Stimulated activated memory B cell treated with anti-CD40 and anti-IgM and Interleukin-4, amounts not matched to agents 10 μg/mL and 1 μg/mL and 100 μg/mL, for 72 hours (primary cell): ENCODE results near the gene SLC25A25.

ENCODE experiments used
- ATAC-seq: fragments of 150-1000 bp; cut with Tn5 transposase; 2 replicates; pipeline ENCODE4 v1.10.0; 2021
- H3K27ac Mint-ChIP-seq: one replicate; pipeline ENCODE4 v1.8.0; 2022; ENCODE audit warnings: mild to moderate bottlenecking, mixed read lengths
- H3K27me3 Mint-ChIP-seq: one replicate; pipeline ENCODE4 v1.8.0; 2022; ENCODE audit warnings: mixed read lengths
- H3K36me3 Mint-ChIP-seq: one replicate; pipeline ENCODE4 v1.8.0; 2022; ENCODE audit warnings: mixed read lengths
- H3K4me1 Mint-ChIP-seq: one replicate; pipeline ENCODE4 v1.8.0; 2022; ENCODE audit warnings: mixed read lengths
- H3K4me3 Mint-ChIP-seq: one replicate; pipeline ENCODE4 v1.8.0; 2022; ENCODE audit warnings: mild to moderate bottlenecking, moderate library complexity, mixed read lengths
- H3K9me3 Mint-ChIP-seq: one replicate; pipeline ENCODE4 v1.8.0; 2022; ENCODE audit warnings: mixed read lengths

SLC25A25 gene

DNA sequence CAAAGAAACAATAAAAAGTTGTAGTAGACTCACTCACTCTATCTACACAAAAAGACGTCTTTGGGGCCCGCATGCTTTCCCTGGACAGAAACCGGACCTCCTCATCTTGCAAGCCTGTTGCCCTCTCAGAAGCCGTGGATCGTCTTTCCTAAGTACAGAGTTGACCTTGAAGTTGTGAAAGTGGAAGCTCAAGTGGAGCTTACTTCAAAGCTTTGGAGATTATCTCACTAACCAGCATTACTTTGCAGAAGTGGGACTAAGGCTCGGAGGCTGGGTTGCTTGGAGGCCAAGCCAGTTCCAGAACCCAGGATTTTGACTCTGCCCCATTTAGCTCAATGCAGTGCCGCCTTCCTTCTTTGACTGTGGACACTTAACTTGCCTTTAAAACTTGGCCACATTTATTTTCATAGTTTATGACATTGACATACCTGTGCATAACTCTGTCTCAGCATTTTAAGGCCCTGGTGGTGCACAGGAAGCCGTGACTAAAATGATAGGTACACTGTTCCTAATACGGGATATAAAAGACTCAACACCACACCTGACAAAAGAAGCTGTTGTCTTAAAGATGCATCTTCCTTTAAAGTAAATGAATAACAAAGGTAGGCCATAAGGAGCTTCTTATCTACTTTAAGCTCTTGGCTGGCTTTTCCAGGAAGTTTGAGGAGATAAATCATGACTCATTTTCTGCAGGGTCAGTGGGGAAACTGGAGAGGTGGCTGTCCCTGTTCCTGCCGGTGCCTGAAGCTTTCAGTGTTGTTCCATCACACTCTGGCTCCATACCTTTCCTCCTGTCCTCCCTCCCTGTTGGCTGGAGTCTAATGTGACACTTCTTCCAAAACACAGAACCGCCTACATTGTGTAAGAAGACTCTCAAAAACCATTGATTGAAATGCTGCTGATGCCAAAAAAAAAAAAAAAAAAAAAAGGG, 10.7 kb downstream of the SLC25A25 start:
- Mint-ChIP-seq H3K27me3 (no peaks in the 10 kb centered on the region), H3K4me1 (peaks cover 53% of the 10 kb centered on the region), H3K9me3 (no peaks in the 10 kb centered on the region), H3K27ac (peak overlapping the region; percentile 23), H3K36me3 (peaks cover 34% of the 10 kb centered on the region), H3K4me3 (no peak overlapping the region)
- ATAC-seq, result no peak

DNA sequence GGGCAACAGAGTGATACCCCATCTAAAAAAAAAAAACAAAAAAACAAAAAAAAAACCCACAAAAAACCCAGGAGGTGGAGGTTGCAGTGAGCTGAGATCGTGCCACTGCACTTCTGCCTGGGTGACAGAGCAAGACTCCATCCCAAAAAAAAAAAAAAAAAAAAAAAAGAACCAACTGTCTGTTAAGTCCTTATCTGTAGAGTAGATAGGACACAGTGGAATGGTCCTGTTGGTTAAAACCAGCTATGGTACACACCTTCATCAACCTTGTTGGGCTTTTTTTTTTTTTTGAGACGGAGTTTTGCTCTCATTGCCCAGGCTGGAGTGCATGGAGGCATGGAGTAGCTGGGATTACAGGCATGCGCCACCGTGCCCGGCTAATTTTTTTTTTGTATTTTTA, 12.2 kb downstream of the SLC25A25 start:
- Mint-ChIP-seq H3K9me3 (no peaks in the 10 kb centered on the region), H3K27ac (no peak overlapping the region), H3K36me3 (peaks cover 44% of the 10 kb centered on the region), H3K4me3 (no peak overlapping the region), H3K4me1 (peaks cover 54% of the 10 kb centered on the region), H3K27me3 (no peaks in the 10 kb centered on the region)
- no peak for ATAC-seq

DNA sequence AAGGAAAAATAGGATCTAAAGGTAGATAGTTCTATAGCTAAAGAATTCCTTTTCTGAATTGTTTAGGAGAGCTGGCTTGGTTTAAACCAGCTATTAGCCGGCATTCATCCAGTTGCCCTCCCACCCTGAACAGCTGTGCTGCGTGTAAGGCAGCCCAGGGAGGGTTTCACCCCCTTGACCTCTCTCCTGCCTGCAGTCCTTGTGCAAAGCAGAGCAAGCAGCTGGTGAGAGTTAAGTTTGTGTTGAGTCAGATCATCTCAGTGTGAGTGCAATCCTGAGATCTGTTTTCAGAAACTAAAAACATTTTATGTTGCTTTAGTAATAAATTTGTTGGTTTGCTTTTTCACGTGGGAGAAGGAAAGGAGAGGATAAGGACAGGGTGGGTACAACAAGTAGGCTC, 13.0 kb downstream of the SLC25A25 start:
- Mint-ChIP-seq H3K4me1 (peaks cover 54% of the 10 kb centered on the region), H3K27me3 (no peaks in the 10 kb centered on the region), H3K4me3 (no peak overlapping the region), H3K27ac (peak overlapping the region; percentile 77), H3K36me3 (peaks cover 44% of the 10 kb centered on the region), H3K9me3 (no peaks in the 10 kb centered on the region)
- ATAC-seq, result no peak

DNA sequence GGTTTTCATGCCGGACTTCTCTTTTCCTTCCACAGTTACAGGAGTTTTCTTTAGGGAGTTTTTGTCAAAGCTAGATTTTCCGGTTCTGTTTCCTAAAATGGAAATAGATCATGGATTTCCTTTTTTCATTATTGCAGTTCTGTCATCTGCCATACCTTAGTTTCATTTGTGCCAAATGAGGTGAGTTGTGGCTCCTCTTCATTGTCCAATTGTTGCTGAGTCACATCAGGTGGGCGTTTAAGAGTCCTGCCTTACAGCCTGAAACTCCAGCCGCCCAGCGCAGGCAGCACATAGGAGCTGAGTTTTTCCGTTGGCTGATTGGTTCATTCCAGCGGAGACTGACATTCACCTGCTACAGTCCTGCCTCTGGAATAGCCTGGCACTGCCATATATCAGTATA, 14.1 kb downstream of the SLC25A25 start:
- H3K9me3 Mint-ChIP-seq, result no peaks in the 10 kb centered on the region
- peaks cover 39% of the 10 kb centered on the region for H3K36me3 Mint-ChIP-seq
- no peak for ATAC-seq
- H3K27ac Mint-ChIP-seq, result peak overlapping the region; percentile 77
- no peak overlapping the region for H3K4me3 Mint-ChIP-seq
- no peaks in the 10 kb centered on the region for H3K27me3 Mint-ChIP-seq
- peaks cover 49% of the 10 kb centered on the region for H3K4me1 Mint-ChIP-seq

DNA sequence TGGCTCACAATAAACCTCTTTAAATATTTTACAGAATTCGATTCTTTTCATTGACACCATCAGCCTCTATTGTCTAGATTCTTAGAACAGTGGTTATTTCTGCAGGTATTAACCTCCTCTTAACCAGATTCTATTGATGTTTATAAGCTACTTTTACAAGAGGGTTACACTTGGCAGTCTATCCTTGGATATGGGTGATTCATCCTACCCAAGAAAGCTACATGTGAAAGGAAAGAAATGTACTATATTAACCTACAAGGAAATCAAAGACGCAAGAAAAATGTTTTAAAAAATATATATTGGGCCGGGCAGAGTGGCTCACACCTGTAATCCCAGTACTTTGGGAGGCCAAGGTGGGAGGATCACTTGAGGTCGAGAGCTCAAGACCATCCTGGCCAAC, 16.7 kb downstream of the SLC25A25 start:
- H3K4me1 Mint-ChIP-seq, result peaks cover 41% of the 10 kb centered on the region
- no peak overlapping the region for H3K27ac Mint-ChIP-seq

DNA sequence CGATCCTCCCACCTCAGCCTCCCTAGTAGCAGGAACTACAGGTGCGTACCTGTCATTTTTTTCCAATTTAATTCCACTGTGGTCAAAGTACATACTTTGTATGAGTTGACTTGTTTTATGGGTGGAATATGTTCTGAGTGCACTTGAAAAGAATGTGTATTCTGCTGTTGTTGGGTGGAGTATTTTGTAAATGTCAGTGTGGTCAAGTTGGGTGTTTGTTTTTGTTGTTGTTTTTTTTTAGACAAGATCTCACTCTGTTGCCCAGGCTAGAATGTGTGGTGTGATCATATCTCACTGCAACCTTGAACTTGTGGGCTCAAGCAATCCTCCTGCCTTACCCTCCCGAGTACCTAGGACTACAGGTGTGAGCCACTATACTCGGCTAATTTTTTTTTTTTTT, 17.9 kb downstream of the SLC25A25 start:
- H3K27me3 Mint-ChIP-seq, result no peaks in the 10 kb centered on the region
- H3K4me3 Mint-ChIP-seq, result no peak overlapping the region
- no peak overlapping the region for H3K27ac Mint-ChIP-seq
- peaks cover 35% of the 10 kb centered on the region for H3K36me3 Mint-ChIP-seq
- H3K4me1 Mint-ChIP-seq, result peaks cover 39% of the 10 kb centered on the region
- no peak for ATAC-seq
- H3K9me3 Mint-ChIP-seq, result no peaks in the 10 kb centered on the region

More for the DNA sequence above, 16.7 kb downstream of the SLC25A25 start:
- Mint-ChIP-seq H3K9me3 (no peaks in the 10 kb centered on the region), H3K4me3 (no peak overlapping the region), H3K36me3 (peaks cover 37% of the 10 kb centered on the region), H3K27me3 (no peaks in the 10 kb centered on the region)
- no peak for ATAC-seq

DNA sequence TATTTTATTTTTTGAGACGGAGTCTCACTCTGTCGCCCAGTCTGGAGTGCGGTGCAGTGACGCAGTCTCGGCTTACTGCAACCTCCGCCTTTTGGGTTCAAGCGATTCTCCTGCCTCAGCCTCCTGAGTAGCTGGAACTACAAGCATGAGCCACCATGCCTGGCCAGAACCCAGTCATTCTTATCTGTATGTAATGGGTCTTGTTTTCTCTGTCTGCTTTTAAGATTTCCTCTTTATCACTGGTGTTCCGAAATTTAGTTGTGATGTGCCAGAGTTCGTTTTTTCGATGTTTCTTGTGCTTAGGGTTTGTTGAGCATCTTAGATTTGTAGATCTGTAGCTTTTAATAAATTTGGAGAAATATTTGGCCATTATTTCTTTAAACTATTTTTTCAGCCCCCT, 19.2 kb downstream of the SLC25A25 start:
- no peaks in the 10 kb centered on the region for H3K9me3 Mint-ChIP-seq
- H3K4me3 Mint-ChIP-seq, result no peak overlapping the region
- no peak overlapping the region for H3K27ac Mint-ChIP-seq
- no peaks in the 10 kb centered on the region for H3K27me3 Mint-ChIP-seq
- peaks cover 22% of the 10 kb centered on the region for H3K36me3 Mint-ChIP-seq
- peaks cover 34% of the 10 kb centered on the region for H3K4me1 Mint-ChIP-seq
- ATAC-seq, result no peak

DNA sequence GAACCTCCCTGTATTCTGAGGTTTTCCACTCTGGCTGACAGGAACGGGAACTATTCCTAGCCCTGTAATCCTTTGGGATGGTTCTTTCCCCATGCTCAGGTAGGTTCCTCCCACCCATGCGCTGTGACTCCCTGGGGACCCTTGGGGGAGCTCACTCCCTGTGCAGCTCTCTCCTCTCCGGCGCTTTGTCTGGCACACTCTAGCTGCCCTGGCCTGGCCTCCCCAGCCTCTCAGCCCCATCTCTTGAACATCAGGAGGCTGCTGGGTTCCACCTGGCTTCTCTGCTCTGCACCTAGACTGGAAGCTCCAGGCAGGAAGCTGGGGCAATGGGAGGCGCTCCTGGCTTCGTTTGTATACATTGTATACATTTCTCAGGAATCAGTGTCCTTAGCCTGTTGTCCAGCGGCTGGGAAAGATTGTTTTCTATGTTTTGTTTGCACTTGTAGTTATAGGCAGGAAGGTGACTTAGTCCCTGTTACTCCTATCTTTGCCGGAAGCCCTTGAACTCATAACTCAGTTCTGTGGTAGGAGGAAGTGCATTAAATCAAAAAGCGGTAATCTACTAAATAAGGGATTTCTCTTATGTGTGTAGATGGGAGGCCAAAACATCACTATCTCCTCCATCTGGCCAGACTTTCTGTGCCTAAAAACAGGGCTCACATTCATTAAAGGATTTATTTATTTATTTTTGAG, 20.4 kb downstream of the SLC25A25 start:
- Mint-ChIP-seq H3K4me3 (no peak overlapping the region), H3K4me1 (peaks cover 44% of the 10 kb centered on the region), H3K9me3 (no peaks in the 10 kb centered on the region), H3K36me3 (peaks cover 21% of the 10 kb centered on the region), H3K27ac (no peak overlapping the region), H3K27me3 (no peaks in the 10 kb centered on the region)
- no peak for ATAC-seq

DNA sequence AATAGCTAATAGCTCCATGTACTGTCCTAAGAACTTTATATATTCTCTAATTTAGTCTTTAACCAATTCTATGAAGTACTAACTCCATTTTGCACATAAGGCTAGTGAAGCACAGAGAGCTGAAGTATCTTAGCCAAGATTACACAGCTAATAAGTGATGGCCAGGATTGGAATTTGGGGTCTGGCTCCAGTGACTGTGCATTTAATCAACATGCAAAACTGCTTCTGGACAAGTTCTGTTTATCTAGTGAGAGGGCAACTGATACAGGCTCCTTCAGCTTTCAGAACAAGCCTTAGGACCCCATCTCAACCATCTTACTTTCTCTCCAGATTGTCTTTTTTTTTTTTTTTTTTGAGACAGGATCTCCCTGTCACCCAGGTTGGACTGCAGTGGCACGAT, 21.3 kb downstream of the SLC25A25 start:
- Mint-ChIP-seq H3K36me3 (peaks cover 15% of the 10 kb centered on the region), H3K9me3 (no peaks in the 10 kb centered on the region), H3K4me1 (peaks cover 46% of the 10 kb centered on the region), H3K27me3 (no peaks in the 10 kb centered on the region), H3K4me3 (no peak overlapping the region), H3K27ac (no peak overlapping the region)
- no peak for ATAC-seq

DNA sequence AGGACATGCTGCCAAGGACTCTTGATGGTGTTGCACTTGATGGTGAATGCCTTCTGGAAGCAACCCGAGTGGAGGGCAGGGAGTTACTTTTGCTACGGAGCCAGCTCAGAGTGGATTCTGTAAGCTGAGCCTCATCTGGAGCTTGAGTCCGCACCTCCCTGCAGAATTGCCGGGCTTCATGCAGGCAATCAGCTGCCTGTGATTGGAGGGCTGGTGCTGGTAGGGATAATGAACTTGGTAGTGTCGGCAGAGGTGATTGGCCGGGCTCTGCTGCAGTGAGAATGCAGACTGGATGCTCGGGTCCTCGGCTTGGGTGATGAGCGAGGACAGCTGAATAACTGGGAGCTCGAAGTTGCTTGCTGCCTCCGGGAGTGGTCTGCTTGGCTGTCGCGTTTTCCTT, 23.1 kb downstream of the SLC25A25 start:
- no peak overlapping the region for H3K4me3 Mint-ChIP-seq
- peaks cover 10% of the 10 kb centered on the region for H3K36me3 Mint-ChIP-seq
- H3K27me3 Mint-ChIP-seq, result no peaks in the 10 kb centered on the region
- no peak overlapping the region for H3K27ac Mint-ChIP-seq
- H3K4me1 Mint-ChIP-seq, result peaks cover 52% of the 10 kb centered on the region
- no peak for ATAC-seq
- H3K9me3 Mint-ChIP-seq, result no peaks in the 10 kb centered on the region

DNA sequence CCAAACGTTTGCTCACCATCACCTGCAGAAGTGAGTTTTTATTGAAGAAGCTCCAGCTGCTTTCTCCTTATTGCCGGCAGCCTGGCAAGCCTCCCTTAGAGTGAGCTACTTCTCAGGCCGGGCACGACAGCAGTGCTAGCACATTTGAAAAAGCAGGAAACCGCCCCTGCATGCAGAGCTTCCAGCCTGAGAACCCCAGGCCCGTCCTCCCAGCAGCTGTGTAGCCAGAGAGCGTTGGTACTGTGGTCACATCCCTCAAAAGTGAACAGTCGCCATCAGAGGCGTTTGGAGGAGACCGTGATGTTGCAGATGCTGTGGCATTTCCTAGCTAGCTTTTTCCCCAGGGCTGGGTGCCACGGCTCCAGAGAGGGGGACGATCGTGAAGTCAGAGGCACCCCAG, 23.5 kb downstream of the SLC25A25 start:
- Mint-ChIP-seq H3K27ac (no peak overlapping the region), H3K4me3 (no peak overlapping the region), H3K9me3 (no peaks in the 10 kb centered on the region), H3K27me3 (no peaks in the 10 kb centered on the region), H3K36me3 (peaks cover 10% of the 10 kb centered on the region), H3K4me1 (peaks cover 52% of the 10 kb centered on the region)
- ATAC-seq, result no peak

DNA sequence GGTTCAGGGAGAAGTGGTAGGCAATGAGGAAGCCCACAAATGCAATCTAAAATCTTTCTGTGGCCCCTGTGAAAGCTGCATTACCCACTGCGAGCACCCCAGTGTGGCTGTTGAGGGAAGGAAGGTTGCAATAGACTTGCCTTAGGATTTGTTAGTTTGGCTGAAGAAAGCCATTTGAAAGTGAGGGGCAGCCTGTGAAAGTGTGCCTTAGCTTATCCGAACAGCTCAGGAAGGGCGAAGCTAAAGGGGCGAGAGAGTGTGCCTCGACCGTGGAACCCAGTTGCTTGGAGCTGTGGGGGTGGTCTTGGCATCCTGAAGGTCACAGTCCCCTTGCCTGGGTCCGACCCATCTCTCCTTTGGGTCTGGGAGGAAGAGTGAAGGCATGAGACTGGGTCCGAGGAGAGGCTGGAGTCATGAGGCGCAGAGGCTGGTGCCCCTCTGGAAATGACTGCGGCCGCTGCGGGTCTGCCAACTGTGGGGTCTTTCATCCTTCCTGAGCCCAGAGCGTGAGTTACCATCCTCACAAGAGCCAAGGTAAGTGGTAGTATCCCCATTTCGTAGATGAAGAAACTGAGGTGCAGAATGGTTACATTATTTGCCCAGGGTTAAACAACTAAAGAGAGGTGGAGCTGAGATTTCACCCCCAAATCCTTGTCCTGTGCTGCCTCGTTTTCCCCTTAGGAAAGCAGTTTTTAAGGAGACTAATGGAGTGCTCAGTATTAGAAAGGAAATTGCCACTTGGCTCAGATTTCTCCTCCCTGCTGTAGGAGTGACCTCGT, 24.4 kb downstream of the SLC25A25 start:
- Mint-ChIP-seq H3K9me3 (no peaks in the 10 kb centered on the region), H3K4me1 (peaks cover 50% of the 10 kb centered on the region), H3K36me3 (peaks cover 7% of the 10 kb centered on the region), H3K4me3 (no peak overlapping the region), H3K27ac (peak overlapping the region; percentile 93), H3K27me3 (no peaks in the 10 kb centered on the region)
- no peak for ATAC-seq

DNA sequence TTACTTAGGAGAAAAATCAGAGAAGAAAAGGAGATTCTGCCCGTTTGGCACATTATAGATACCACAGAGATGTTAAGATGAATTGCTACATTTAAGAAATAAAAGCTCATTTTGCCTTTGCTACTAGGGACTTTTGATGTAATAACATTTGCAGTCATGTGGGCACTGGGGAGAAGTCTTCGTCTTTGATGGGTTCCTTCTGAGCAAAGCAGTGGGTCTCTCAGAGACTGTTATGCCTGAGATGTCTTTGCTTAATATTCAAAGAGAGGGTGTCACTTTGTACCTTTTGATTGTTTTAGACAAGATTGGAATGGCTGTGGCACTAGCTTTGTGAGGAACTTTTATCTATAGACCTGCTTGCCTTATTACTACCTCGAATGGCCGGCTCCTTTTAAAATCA, 25.0 kb downstream of the SLC25A25 start:
- Mint-ChIP-seq H3K4me3 (no peak overlapping the region), H3K27ac (peak overlapping the region; percentile 93), H3K4me1 (peaks cover 44% of the 10 kb centered on the region), H3K9me3 (no peaks in the 10 kb centered on the region), H3K36me3 (peaks cover under 1% of the 10 kb centered on the region), H3K27me3 (no peaks in the 10 kb centered on the region)
- no peak for ATAC-seq

DNA sequence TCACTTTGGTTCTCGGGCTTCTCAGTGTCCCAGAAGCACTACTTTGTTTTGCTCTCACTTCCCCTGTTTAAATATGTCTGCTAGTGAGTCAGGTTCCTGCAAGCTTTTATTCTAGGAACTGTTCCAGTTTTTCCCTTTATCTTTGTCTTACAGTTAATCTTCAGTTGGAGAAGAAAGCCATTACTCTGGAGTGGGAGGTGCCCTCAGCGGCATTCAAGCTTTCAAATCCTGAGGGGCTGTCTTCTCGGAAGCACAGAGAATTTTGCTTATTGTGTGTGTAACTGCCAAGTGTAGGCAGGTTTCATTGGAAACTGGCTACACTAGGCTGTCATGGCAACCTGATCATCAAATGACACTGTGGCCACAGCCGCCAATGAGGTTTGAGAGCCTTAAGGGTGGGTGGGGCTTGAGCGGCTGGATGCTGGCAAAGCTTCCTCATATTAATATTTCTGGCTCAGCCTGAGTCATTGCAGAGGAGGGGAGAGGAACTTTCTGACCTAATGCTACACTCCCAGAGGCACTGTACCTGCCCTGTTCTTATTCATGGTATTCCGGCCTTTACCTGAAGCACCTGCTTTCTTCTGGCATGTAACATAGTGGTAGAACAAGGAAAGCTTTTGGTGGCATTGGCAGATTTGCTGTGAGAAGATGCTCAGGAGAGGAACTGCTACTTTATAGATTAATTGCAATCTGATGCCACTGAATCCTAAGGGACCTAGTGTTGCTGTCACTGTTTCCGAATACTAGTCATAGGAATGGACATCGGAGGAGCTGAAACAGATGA, 26.3 kb downstream of the SLC25A25 start:
- Mint-ChIP-seq H3K27me3 (no peaks in the 10 kb centered on the region), H3K9me3 (no peaks in the 10 kb centered on the region), H3K4me1 (peaks cover 43% of the 10 kb centered on the region), H3K27ac (peak overlapping the region; percentile 93), H3K4me3 (peak overlapping the region; percentile 77), H3K36me3 (no peaks in the 10 kb centered on the region)
- peak; percentile 99 for ATAC-seq
